T1000 (cell line): ENCODE data around the gene SELENOM.
"Not testable (repeated sequence)": the region's sequence is repeated elsewhere in the genome, so short reads cannot be mapped to it uniquely, and the experiment has no call there.

Experiments used
- DNase-seq: peaks from one replicate; lab custom pipeline; 2025; ENCODE audit warnings: mixed read lengths; lab: John Stamatoyannopoulos, UW

Gene SELENOM

GRCh38 chr22:31075961-31076360 is 31.4 kb downstream of the SELENOM start:
- no peak for DNase-seq

- not testable (repeated sequence) for DNase-seq
Observed at GRCh38 chr22:31073545-31074145, 33.7 kb downstream of the SELENOM start.

- not testable (repeated sequence) for DNase-seq
Observed at GRCh38 chr22:31073125-31073524, 34.2 kb downstream of the SELENOM start.

GRCh38 chr22:31069691-31070314 is 37.6 kb downstream of the SELENOM start:
- not testable (repeated sequence) for DNase-seq

GRCh38 chr22:31068970-31069369 is 38.4 kb downstream of the SELENOM start:
- DNase-seq, result no peak

- DNase-seq, result no peak
Observed at GRCh38 chr22:31064369-31064768, 43.0 kb downstream of the SELENOM start.

- no peak for DNase-seq
Observed at GRCh38 chr22:31062566-31063230, 44.7 kb downstream of the SELENOM start.

- not testable (repeated sequence) for DNase-seq
Observed at GRCh38 chr22:31059663-31060062, 47.7 kb downstream of the SELENOM start.

- DNase-seq, result no peak
Observed at GRCh38 chr22:31056986-31057599, 50.3 kb downstream of the SELENOM start.

GRCh38 chr22:31055635-31056159 is 51.7 kb downstream of the SELENOM start:
- DNase-seq, result peak; percentile 74

GRCh38 chr22:31055117-31055634 is 52.2 kb downstream of the SELENOM start:
- no peak for DNase-seq
